GM18520 (cell line): Measurements from ENCODE around the gene NABP2.

Experiments used
- ATAC-seq: cut with Tn5 transposase; IDR thresholded peaks from one replicate; pipeline ENCODE4 v1.9.1; 2021; ENCODE audit not compliant: unreplicated experiment

NABP2 gene

GRCh38 chr12:56212361-56212760 is 11.8 kb upstream of the NABP2 start:
- no peak for ATAC-seq

GRCh38 chr12:56213878-56214277 is 10.3 kb upstream of the NABP2 start:
- no peak for ATAC-seq

GRCh38 chr12:56216461-56216860 is 7.7 kb upstream of the NABP2 start:
- ATAC-seq, result no peak

- ATAC-seq, result no peak
Observed at GRCh38 chr12:56219840-56220239, 4.3 kb upstream of the NABP2 start.

GRCh38 chr12:56220611-56221231 is 3.4 kb upstream of the NABP2 start:
- no peak for ATAC-seq

- ATAC-seq, result no peak
Observed at GRCh38 chr12:56221232-56221756, 2.8 kb upstream of the NABP2 start.

GRCh38 chr12:56221757-56222530 is 2.2 kb upstream of the NABP2 start, which contains the start of gene RNF41:
TSS of gene RNF41 (minus strand) at chr12:56221922. CDS start at chr12:56214047, 7,875 bp downstream.
- peak; percentile 82 for ATAC-seq

GRCh38 chr12:56222531-56222895 is 1.6 kb upstream of the NABP2 start:
- ATAC-seq, result no peak

GRCh38 chr12:56223571-56224101 is 506 bp upstream of the NABP2 start:
- ATAC-seq, result no peak

GRCh38 chr12:56224954-56225353 is 812 bp downstream of the NABP2 start:
- no peak for ATAC-seq

GRCh38 chr12:56229082-56229481 is 4.9 kb downstream of the NABP2 start:
- no peak for ATAC-seq

- no peak for ATAC-seq
Observed at GRCh38 chr12:56229916-56230431, 5.8 kb downstream of the NABP2 start, which contains the start of gene SLC39A5. TSS of gene SLC39A5 (plus strand) at chr12:56230051. CDS start at chr12:56231275, 1,224 bp downstream.

GRCh38 chr12:56230432-56231183 is 6.5 kb downstream of the NABP2 start:
- ATAC-seq, result no peak

GRCh38 chr12:56231184-56231582 is 7.0 kb downstream of the NABP2 start:
- no peak for ATAC-seq

- no peak for ATAC-seq
Observed at GRCh38 chr12:56234746-56235436, 10.7 kb downstream of the NABP2 start.

GRCh38 chr12:56236091-56236490 is 11.9 kb downstream of the NABP2 start:
- no peak for ATAC-seq

GRCh38 chr12:56236985-56237384 is 12.8 kb downstream of the NABP2 start:
- ATAC-seq, result no peak

GRCh38 chr12:56237552-56237951 is 13.4 kb downstream of the NABP2 start:
- ATAC-seq, result no peak

GRCh38 chr12:56241424-56242303 is 17.5 kb downstream of the NABP2 start:
- ATAC-seq, result no peak
